ENCODE measurements around the gene SOX10. TPM values are rescaled to one million over a fixed set of nuclear protein-coding genes. Genes with fewer than 3 reads are reported as not detected.

SOX10 gene
- total RNA-seq (2014; rRNA removed; shearing (Covaris generic)): not detected in 2 replicates
- polyA plus RNA-seq (2015; cell fraction: cytosol; rRNA removed): not detected in 2 replicates
- polyA plus RNA-seq (2015; cell fraction: nucleus; rRNA removed): not detected in 2 replicates

DNA sequence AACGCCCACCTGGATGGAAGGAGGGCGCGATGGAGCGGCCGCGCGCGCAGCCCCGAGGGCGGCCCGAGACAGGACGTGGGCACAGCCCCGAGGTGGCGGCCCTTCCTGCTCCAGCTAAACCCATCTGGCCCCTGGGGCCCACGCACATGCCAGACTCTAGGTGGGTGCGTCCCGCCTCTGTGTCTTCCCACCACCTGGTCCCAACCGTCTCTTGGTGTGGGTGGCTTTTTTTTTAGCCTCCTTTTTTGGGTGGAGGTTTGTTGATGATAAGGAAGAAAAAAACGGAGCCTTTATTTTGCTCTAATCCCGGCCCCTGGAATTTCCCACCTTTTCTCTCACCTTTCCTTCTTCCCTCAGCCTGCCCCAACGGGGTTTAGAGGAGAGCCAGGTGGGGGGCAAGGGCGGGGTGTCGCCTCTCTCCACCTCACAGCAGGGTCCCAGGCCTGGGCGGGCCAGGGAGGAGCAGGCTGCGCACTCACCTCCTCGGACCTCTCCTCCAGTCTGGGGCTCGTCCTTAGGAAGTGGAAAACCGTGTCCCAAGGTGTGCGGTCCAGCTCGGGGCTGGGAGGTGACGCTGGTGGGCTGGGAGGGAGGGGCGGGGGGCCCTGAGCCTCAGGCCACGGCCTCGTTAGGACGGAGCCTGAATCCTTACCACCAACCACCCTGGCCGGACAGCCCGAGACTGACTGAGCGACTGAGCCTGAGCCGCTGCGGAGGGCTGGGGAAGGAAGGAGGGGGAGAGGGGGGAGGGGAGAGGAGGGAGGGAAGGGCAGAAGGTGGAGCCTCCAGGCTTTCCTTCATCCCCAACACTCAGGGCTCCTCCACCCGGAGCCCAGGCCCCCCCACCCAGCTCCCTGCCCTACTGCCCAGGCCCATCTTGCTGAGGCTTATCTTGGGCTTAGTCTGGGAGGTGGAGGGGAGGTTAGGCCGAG is at the start of gene SOX10:
TSS of gene SOX10 (minus strand) at position 696 of the 932 bp plus-strand sequence. CDS start 771 bp downstream, outside the sequence.
- DNase-seq (ENCODE audit: low read depth): no peak

DNA sequence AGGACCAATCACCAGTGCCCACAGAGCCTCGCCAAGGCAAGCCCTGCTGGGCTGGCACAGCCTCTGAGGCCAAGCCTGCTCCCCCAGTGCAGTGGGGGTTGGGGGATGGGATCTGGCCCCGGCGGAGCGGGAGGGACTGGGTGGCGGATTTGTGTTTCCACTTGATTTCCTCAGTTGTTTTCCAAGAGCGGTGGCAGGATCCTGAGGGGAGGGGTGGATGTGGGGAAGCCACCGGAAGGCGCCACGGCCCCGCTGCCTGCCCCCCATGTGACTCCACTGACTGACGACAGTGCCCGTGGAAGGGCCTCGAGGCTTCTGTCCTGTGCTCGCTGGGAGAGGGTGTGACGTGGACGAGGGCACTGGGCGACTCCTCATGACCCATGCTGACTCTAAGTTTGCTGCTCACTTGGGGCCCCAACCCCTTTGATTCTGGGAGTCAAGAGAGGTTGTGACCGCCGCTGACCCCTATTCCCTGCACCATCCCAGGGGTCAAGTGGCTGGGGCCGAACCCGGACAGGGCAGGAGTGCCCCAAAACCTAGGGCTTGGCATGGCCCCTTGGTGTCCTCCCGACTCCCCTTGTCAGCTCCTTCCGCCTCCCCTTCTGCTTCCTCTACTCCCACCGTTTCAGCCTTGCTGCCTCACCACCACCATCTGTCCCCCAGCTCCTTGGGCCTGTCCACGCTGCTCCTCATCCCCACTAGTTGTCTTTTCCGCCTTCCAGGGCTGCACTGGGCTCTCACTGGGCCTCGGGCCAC is 49.3 kb upstream of the SOX10 start:
- no peak for DNase-seq (ENCODE audit: low read depth)

DNA sequence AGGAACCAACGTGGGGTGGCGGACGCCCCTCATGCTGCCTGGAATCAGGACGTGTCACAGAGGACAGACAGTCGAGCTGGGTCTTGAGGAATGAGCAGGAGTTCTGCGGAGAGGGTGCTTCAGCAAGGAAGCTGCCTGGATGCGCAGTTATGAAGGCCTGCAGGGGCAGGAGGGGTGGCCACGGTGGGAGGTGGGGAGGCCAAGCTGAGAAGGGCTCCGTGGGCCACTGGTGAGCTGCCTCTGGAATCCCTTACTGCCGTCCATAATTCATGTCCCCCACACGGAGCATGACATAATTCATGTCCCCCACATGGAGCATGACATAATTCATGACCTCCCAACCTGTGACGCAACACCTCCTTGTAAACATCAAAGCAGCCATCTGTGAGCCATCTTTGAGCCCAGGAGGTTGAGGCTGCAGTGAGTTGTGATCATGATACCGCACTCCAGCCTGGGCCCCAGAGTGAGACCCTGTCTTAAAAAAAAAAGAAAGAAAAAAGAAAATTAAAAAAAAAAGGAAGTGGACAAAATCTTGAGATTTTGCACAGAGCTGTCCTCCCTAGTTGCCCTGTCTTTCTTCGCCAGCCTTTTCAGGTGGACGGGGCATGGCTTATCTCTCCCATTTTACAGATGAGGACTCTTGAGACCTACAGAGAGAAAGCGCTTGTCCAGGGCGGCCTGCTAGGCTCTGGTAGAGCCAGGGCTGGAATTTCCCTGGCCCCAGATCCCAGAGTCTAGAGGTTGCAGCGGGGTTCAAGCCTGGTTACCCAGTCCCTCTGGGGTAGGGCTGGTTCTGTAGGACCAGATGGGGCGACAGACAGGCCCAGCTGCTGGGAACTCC is 48.5 kb upstream of the SOX10 start:
- DNase-seq (ENCODE audit: low read depth): peak; percentile 19

DNA sequence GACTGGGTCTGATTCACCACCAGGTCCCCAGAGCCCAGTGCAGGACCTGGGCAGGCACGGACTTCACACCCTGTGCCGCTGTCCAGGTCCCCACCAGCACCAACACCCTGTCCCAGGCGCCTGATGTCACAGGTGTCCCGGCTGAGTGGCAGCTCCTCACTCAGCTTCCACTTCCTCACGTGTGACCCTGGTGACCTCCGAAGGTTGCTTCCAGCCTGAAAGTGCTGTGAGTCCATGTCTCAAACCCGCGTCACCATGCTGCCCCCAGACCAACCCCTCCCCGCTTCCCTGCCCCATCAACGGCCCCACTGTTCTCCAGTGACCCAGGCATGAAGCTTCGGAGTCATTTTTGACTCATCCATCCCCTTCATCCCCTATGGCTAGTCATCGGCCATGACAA is 47.1 kb upstream of the SOX10 start:
- DNase-seq (ENCODE audit: low read depth): no peak

- no peak for DNase-seq (ENCODE audit: low read depth)
Observed at GRCh38 chr22:38030311-38031133, 46.2 kb upstream of the SOX10 start.

DNA sequence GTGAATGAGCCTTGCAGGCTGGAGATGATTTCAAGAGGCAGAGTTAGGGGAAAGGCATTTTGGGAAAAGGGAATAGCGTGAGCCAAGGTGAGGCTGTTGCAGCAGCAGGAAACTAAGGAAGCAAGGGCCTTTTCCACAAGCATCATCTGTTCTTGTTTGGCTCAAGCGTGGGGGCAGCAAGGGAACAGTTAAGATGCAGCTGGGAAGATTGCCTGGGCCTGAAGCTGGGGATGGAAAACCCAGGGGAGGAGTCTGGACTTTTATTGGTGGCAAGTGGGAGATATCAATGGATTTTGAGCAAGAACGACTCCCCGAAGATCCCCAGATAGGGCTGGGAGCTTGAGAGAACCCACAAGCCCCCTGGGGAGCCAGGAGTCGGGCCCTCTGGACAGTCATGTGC is 45.5 kb upstream of the SOX10 start:
- DNase-seq (ENCODE audit: low read depth): no peak

- DNase-seq (ENCODE audit: low read depth): no peak
Observed at GRCh38 chr22:38029370-38029769, 45.0 kb upstream of the SOX10 start.

GRCh38 chr22:38028344-38029130 is 44.2 kb upstream of the SOX10 start:
- DNase-seq (ENCODE audit: low read depth): no peak

DNA sequence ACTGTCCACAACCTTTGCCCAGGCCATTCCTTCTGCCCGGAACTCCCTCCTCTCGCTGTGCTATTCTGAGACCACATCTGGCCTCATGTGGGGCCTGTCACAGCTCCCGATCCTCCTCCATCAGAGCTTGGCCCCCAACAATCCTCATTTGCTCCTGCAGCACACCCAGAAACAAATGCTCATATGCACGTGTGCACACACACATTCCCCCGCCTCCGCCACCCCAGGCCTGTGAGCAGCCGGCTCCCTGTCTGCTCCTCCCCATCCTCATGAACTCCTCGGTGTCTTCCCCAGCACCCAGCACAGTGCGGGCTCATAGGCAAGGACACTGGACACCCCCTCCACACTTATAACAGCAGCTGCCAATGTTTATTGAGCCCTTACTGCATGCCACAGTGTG is 43.1 kb upstream of the SOX10 start:
- DNase-seq (ENCODE audit: low read depth): no peak

DNA sequence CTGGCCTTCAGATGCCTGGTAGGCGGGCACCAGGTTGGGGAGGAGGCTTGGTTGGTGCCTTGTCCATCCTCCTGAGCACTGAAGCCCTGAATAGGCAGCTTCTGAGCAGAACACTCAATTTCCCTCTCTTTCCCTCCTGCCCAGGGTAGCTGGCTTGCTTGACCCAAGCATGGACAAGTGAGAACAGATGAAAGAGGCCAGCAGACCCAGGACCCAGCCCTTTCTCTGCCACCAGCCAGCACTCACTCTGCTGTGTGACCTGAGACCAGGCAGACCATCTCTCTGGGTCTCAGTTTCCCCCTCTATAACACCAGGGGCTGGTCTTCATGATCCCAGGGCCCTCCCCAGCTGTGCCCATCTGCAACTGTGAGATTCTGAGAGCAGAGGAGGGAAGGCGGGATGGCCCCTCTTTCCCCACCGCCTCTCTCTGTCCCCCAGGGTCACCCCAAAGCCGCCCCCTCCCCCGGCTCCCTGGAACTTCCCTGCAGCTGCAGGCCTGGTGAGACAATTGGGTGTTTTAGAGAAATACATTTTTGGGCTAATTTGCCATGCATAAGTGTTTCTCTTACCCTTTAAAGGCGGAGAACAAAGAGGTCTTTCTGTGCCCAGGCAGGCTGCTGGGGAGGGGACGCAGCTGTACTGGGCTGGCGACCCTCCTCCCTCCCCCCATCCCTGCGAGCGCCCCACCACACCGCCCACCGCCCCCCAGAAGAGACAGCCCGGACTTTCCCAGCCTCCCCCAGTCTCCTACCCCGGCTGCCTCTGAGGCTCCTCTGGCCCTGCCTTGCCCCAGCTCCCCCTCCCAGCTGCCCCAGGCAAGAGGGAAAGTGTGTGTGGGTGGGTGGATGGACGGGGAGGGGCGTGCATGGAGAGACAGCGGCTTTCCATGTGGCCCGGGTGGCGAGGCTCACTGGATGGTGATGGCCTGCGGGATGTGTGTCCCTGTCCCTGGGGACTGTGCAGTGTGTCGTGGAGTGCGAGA is 42.1 kb upstream of the SOX10 start:
- DNase-seq (ENCODE audit: low read depth): no peak

- no peak for DNase-seq (ENCODE audit: low read depth)
Observed at GRCh38 chr22:38025514-38025913, 41.2 kb upstream of the SOX10 start.

DNA sequence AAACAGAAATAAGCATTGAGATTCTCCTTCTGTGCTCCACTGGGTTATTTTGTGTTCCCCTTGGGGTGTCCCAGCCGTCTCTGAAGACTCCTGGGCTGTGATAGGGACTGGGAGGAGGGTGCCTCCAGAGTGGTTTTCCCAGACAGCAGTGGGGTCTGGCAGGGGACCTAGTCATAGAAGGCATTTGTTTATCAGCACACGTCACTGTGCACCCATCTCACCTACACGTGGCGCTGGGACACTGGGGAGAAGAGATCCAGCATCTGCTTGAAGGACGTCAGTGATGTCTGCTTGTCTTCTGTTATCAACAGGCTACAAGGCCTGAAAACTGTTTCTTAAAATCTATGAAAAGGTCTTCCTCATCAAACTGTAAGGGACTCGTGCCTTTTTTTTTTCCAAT is 38.7 kb upstream of the SOX10 start:
- no peak for DNase-seq (ENCODE audit: low read depth)

DNA sequence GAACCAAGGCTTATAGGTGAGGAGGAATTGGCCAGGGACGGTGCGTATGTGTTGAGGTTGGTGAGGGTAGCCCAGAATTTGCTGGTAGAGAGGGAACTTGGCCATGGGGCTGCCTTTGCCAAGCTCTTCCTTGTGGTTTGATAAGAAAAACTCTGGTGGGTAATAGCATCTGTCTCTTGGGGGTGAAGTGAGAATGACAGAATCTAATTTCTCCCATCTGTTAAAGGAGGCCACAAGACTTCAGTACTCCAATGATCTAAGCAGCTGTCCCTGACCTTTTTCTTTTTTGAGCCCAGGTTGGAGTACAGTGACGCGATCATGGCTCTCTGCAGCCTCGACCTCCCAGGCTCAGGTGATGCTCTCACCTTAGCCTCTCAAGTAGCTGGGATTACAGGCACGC is 36.9 kb upstream of the SOX10 start:
- DNase-seq (ENCODE audit: low read depth): no peak

DNA sequence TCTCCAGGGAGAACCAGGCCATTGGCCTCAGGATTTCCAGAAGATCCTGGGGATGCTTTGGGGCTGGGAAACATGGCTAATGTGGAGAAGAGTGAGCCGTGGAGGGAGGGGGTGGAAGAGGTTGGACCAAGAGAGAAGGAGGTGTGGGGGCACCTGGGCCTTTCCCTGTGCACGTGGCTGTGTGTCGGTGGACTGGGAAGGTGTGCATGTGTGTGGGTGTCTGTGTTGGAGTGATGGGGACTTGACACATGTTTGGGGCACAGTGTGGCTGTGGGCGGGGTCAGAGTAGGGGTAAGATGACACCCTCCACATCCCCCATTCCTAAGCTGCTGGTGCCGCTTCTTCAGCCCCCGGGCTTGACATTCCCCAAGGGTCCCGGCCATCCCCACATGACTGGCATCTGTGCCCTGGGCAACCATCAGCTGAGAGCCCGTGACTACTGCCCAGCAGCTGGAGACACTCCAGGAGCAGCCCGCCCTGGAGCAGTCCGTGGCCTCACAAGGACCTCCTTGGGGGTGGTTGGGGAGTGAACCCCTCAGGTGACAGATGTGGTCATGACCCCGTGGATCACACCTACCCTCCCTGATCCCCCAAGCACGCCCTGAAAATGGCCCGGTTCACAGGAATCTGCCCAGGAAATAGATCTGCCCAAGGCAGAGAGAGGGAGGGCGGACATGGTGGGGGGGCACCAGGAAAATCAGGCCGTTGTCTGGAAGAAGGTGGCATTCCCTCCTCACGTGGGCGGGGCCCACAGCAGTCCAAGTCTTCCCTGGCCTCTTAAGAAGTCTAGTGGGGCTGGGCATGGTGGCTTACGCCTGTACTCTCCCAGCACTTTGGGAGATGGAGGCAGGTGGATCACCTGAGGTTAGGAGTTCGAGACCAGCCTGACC is 34.8 kb upstream of the SOX10 start:
- no peak for DNase-seq (ENCODE audit: low read depth)

DNA sequence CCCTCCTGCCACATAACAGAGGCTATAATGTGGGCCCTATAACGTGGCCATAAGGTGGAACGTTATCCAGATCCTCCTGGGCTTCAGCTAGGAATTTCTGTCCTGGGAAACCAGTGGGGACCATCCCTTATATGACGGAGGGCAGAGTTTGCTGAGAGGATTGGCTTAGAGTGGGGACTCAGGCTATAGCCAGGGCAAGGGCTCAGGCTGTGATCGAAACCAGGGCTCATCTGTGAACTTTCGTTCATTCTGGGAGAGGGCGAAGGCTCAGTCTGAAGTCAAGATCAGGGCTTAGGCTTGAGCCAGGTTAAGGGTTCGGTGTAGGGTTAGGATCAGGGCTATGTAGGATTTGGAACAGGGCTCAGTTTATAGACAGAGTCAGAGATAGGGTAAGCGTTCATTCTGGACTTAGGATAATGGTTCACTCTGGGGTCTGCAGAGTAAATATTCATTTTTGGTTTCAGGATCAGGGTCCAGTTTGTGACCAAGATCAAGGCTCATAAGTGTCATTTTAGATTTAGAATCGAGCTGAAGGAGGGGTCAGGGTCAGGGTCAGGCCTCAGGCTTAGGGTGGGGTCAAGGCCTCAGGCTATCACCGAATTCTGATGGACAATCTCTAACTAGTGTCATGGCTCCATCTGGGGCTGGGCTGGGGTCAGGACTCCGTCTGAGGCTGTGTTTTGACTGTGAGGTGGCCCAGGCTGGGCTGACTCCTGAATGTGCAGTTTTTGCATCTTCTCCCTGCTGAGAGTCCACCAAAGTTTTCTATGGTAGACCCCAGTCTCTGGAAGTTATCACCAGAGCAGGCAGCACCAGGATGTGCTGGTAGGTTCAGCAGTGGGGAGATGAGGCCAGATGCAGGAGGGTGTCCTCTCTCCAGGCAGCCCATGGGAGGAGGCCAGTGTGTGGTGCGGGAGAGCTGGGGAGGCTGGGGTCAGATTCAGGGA is 33.9 kb upstream of the SOX10 start:
- no peak for DNase-seq (ENCODE audit: low read depth)

- DNase-seq (ENCODE audit: low read depth): no peak
Observed at GRCh38 chr22:38017272-38017920, 33.0 kb upstream of the SOX10 start.

Measured in HT1080 (cell line).